Measurements from ENCODE around the gene PIKFYVE.

DNA sequence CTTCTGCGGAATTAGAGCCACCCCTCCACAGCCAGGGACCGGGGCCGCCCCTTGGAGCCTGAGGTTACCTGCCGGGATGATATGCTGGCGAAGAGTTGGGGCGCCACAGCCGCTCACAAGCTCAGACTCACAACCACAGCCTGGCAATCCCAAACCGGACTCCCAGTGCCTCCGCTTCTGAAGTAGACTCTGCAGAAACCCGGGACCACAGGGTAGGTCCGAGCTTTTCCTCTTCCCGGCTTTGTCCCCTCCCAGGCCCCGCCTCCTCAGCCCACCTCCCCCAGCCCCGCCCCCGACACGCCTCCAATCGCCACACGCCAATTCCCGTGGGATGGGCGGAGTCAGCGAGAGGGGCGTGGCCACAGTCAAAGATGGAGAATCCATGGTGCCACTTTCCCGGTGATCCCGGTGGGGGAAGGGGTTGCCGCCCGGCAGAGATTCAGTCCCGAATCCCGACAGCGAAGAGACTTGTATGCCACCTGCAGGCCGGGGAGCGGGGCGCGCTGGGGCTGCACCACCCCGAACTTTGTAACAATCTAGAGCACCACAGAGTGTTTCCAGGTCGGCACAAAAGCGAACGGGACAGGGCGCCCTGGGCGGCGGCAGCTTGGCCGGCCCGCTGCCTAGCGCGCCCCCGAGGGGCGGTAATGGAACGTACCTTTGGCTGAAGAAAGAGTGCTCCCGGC lies 11.0 kb upstream of the PIKFYVE start, which contains the start of gene IDH1:
- TF ChIP-seq, protein P1, sequence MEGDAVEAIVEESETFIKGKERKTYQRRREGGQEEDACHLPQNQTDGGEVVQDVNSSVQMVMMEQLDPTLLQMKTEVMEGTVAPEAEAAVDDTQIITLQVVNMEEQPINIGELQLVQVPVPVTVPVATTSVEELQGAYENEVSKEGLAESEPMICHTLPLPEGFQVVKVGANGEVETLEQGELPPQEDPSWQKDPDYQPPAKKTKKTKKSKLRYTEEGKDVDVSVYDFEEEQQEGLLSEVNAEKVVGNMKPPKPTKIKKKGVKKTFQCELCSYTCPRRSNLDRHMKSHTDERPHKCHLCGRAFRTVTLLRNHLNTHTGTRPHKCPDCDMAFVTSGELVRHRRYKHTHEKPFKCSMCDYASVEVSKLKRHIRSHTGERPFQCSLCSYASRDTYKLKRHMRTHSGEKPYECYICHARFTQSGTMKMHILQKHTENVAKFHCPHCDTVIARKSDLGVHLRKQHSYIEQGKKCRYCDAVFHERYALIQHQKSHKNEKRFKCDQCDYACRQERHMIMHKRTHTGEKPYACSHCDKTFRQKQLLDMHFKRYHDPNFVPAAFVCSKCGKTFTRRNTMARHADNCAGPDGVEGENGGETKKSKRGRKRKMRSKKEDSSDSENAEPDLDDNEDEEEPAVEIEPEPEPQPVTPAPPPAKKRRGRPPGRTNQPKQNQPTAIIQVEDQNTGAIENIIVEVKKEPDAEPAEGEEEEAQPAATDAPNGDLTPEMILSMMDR (IDR thresholded peaks at IDR 0.05) = peak; percentile 33
- no peak for TF ChIP-seq EZH2 (IDR thresholded peaks at IDR 0.05; ENCODE audit: borderline replicate concordance, insufficient read depth, low read depth, low read length, poor library complexity, severe bottlenecking)
